MM.1S (cell line): Measurements from ENCODE around the gene CD93.

Experiments used
- DNase-seq: peaks from one replicate; pipeline ENCODE4 v3.0.0-alpha.2; 2015
- H2AFZ ChIP-seq: fragments of 300-600 bp; sonication (generic); 2 replicates; pipeline ENCODE4 v1.6.0; 2016; ENCODE audit warnings: antibody characterized with exemption, low read length
- H3F3A ChIP-seq: fragments of 300-600 bp; sonication (generic); 2 replicates; pipeline ENCODE4 v1.6.1; 2016; ENCODE audit warnings: mild to moderate bottlenecking, antibody characterized with exemption, low read length, moderate library complexity, mixed read lengths; ENCODE audit not compliant: insufficient read depth
- H3K27ac ChIP-seq: fragments of 300-600 bp; sonication (generic); 2 replicates; pipeline ENCODE4 v1.5.1; 2016; ENCODE audit warnings: mild to moderate bottlenecking, low read length
- H3K27me3 ChIP-seq: fragments of 300-600 bp; sonication (generic); replicated peaks from 2 replicates; pipeline ENCODE4 v1.6.0; 2016; ENCODE audit warnings: low read length; ENCODE audit not compliant: insufficient read depth
- H3K36me3 ChIP-seq: fragments of 300-600 bp; sonication (generic); replicated peaks from 2 replicates; pipeline ENCODE4 v1.6.1; 2016; ENCODE audit warnings: mild to moderate bottlenecking, low read length, mixed read lengths; ENCODE audit not compliant: insufficient read depth
- H3K4me1 ChIP-seq: fragments of 300-600 bp; sonication (generic); 2 replicates; pipeline ENCODE4 v1.6.1; 2016; ENCODE audit warnings: low read length, mixed read lengths
- H3K4me2 ChIP-seq: fragments of 300-600 bp; sonication (generic); 2 replicates; pipeline ENCODE4 v1.6.0; 2016; ENCODE audit warnings: low read depth, low read length
- H3K4me3 ChIP-seq: fragments of 300-600 bp; sonication (generic); 2 replicates; pipeline ENCODE4 v1.5.1; 2016; ENCODE audit warnings: low read length, mixed read lengths
- H3K79me2 ChIP-seq: fragments of 300-600 bp; sonication (generic); 2 replicates; pipeline ENCODE4 v1.6.1; 2016; ENCODE audit warnings: mixed run types, low read length, mixed read lengths
- H3K9ac ChIP-seq: fragments of 300-600 bp; sonication (generic); 2 replicates; pipeline ENCODE4 v1.6.1; 2016; ENCODE audit warnings: low read length, mixed read lengths
- H3K9me2 ChIP-seq: fragments of 300-600 bp; sonication (generic); replicated peaks from 2 replicates; pipeline ENCODE4 v1.6.1; 2016; ENCODE audit warnings: mild to moderate bottlenecking, low read length, mixed read lengths; ENCODE audit not compliant: insufficient read depth
- H3K9me3 ChIP-seq: fragments of 300-600 bp; sonication (generic); replicated peaks from 2 replicates; pipeline ENCODE4 v1.6.1; 2016; ENCODE audit warnings: mild to moderate bottlenecking, low read length, mixed read lengths; ENCODE audit not compliant: insufficient read depth
- H4K20me1 ChIP-seq: fragments of 300-600 bp; sonication (generic); 2 replicates; pipeline ENCODE4 v1.6.1; 2016; ENCODE audit warnings: mild to moderate bottlenecking, low read length, moderate library complexity, mixed read lengths; ENCODE audit not compliant: insufficient read depth
- CTCF ChIP-seq: fragments of 300-600 bp; sonication (generic); IDR thresholded peaks from 2 replicates; pipeline ENCODE4 v1.5.1; 2016; ENCODE audit warnings: antibody characterized with exemption, low read length, mixed read lengths
- EZH2 ChIP-seq: fragments of 300-600 bp; sonication (generic); optimal IDR thresholded peaks from 2 replicates; pipeline ENCODE3; 2017; ENCODE audit warnings: low read depth, mild to moderate bottlenecking, antibody characterized with exemption, low read length, mixed read lengths
- EZH2phosphoT487 ChIP-seq: fragments of 300-600 bp; sonication (generic); IDR thresholded peaks from 2 replicates; pipeline ENCODE4 v1.6.1; 2018; ENCODE audit warnings: antibody characterized with exemption, low read length

The CD93 gene

GRCh38 chr20:23125159-23125558 lies 39.0 kb upstream of the CD93 start:
- no peak overlapping the region for H3K9ac ChIP-seq
- no peaks in the 10 kb centered on the region for H3K36me3 ChIP-seq
- H3F3A ChIP-seq: no peaks in the 10 kb centered on the region
- no peak for DNase-seq
- no peaks in the 10 kb centered on the region for H3K9me2 ChIP-seq
- H4K20me1 ChIP-seq: no peaks in the 10 kb centered on the region
- no peak overlapping the region for H3K4me3 ChIP-seq
- no peaks in the 10 kb centered on the region for H3K79me2 ChIP-seq
- H3K4me1 ChIP-seq: no peaks in the 10 kb centered on the region
- no peak overlapping the region for H3K4me2 ChIP-seq
- TF ChIP-seq EZH2: no peak
- no peak for TF ChIP-seq CTCF
- H2AFZ ChIP-seq: no peak overlapping the region
- H3K9me3 ChIP-seq: no peaks in the 10 kb centered on the region
- no peak overlapping the region for H3K27ac ChIP-seq
- no peaks in the 10 kb centered on the region for H3K27me3 ChIP-seq

GRCh38 chr20:23123886-23124285 lies 37.8 kb upstream of the CD93 start:
- Histone ChIP-seq H3K4me3 (no peak overlapping the region), H3K9me2 (no peaks in the 10 kb centered on the region), H2AFZ (no peak overlapping the region), H3K4me2 (no peak overlapping the region), H4K20me1 (no peaks in the 10 kb centered on the region), H3K4me1 (no peaks in the 10 kb centered on the region), H3K36me3 (no peaks in the 10 kb centered on the region), H3K27ac (no peak overlapping the region), H3F3A (no peaks in the 10 kb centered on the region), H3K9ac (no peak overlapping the region), H3K9me3 (no peaks in the 10 kb centered on the region), H3K27me3 (no peaks in the 10 kb centered on the region), H3K79me2 (no peaks in the 10 kb centered on the region)
- DNase-seq: no peak
- TF ChIP-seq EZH2phosphoT487: no peak
- TF ChIP-seq EZH2: no peak
- TF ChIP-seq CTCF: no peak

GRCh38 chr20:23122796-23123655 lies 36.9 kb upstream of the CD93 start:
- Histone ChIP-seq H3K27ac (no peak overlapping the region), H3K9ac (no peak overlapping the region), H3K9me3 (no peaks in the 10 kb centered on the region), H3K9me2 (no peaks in the 10 kb centered on the region), H3K4me3 (no peak overlapping the region), H3K4me1 (no peaks in the 10 kb centered on the region), H3F3A (no peaks in the 10 kb centered on the region), H3K79me2 (no peaks in the 10 kb centered on the region), H3K4me2 (no peak overlapping the region), H3K36me3 (no peaks in the 10 kb centered on the region), H3K27me3 (no peaks in the 10 kb centered on the region), H2AFZ (no peak overlapping the region), H4K20me1 (no peaks in the 10 kb centered on the region)
- TF ChIP-seq EZH2 (no peak), CTCF (no peak), EZH2phosphoT487 (no peak)
- no peak for DNase-seq
